ENCODE measurements around the gene TRPV6.

DNA sequence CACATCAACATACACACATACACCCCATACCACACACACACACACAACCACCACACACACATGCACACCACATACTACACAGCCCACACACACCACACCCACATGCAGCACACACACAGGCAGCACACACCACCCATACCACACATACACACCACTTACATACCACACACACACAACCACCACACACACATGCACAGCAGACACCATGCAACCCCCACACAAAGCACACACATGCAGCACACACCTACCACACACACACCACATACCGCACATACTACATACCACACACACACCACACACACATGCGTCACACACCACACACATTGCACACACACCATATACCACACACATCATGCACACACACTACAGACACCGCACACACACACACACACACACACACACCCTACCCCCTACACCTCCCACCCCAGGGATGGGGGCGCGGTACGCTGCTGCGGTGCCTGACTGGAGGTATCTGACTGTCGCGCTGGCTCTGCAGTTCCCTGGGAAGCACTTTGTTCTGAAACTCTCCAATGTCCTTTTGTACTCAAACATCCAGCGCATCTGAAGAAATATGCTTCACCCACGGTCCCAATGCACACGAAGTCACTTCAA is 5.4 kb upstream of the TRPV6 start:
- TF ChIP-seq, protein P1, sequence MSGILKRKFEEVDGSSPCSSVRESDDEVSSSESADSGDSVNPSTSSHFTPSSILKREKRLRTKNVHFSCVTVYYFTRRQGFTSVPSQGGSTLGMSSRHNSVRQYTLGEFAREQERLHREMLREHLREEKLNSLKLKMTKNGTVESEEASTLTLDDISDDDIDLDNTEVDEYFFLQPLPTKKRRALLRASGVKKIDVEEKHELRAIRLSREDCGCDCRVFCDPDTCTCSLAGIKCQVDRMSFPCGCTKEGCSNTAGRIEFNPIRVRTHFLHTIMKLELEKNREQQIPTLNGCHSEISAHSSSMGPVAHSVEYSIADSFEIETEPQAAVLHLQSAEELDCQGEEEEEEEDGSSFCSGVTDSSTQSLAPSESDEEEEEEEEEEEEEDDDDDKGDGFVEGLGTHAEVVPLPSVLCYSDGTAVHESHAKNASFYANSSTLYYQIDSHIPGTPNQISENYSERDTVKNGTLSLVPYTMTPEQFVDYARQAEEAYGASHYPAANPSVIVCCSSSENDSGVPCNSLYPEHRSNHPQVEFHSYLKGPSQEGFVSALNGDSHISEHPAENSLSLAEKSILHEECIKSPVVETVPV (CRISPR knock-in tag; IDR thresholded peaks at IDR 0.05): no peak
- TF ChIP-seq ZFP3 (CRISPR knock-in tag; IDR thresholded peaks at IDR 0.05) (no peak), PPARA (CRISPR knock-in tag; IDR thresholded peaks at IDR 0.05; ENCODE audit: borderline replicate concordance) (no peak), ZFP30 (CRISPR knock-in tag; IDR thresholded peaks at IDR 0.05) (no peak), RARB (CRISPR knock-in tag; IDR thresholded peaks at IDR 0.05) (no peak), OSR1 (CRISPR knock-in tag; IDR thresholded peaks at IDR 0.05) (no peak), ZNF565 (CRISPR knock-in tag; conservative IDR thresholded peaks at IDR 0.05; ENCODE audit: low read depth) (no peak), ZNF8 (CRISPR knock-in tag; IDR thresholded peaks at IDR 0.05) (no peak), ESRRG (CRISPR knock-in tag; IDR thresholded peaks at IDR 0.05) (no peak)
- TF ChIP-seq, protein P2, sequence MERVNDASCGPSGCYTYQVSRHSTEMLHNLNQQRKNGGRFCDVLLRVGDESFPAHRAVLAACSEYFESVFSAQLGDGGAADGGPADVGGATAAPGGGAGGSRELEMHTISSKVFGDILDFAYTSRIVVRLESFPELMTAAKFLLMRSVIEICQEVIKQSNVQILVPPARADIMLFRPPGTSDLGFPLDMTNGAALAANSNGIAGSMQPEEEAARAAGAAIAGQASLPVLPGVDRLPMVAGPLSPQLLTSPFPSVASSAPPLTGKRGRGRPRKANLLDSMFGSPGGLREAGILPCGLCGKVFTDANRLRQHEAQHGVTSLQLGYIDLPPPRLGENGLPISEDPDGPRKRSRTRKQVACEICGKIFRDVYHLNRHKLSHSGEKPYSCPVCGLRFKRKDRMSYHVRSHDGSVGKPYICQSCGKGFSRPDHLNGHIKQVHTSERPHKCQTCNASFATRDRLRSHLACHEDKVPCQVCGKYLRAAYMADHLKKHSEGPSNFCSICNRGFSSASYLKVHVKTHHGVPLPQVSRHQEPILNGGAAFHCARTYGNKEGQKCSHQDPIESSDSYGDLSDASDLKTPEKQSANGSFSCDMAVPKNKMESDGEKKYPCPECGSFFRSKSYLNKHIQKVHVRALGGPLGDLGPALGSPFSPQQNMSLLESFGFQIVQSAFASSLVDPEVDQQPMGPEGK (CRISPR knock-in tag; IDR thresholded peaks at IDR 0.05; ENCODE audit: borderline replicate concordance): no peak
- TF ChIP-seq, protein P3, sequence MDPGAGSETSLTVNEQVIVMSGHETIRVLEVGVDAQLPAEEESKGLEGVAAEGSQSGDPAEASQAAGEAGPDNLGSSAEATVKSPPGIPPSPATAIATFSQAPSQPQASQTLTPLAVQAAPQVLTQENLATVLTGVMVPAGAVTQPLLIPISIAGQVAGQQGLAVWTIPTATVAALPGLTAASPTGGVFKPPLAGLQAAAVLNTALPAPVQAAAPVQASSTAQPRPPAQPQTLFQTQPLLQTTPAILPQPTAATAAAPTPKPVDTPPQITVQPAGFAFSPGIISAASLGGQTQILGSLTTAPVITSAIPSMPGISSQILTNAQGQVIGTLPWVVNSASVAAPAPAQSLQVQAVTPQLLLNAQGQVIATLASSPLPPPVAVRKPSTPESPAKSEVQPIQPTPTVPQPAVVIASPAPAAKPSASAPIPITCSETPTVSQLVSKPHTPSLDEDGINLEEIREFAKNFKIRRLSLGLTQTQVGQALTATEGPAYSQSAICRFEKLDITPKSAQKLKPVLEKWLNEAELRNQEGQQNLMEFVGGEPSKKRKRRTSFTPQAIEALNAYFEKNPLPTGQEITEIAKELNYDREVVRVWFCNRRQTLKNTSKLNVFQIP (CRISPR knock-in tag; IDR thresholded peaks at IDR 0.05; ENCODE audit: borderline replicate concordance, low read depth): no peak
- TF ChIP-seq, protein P4, sequence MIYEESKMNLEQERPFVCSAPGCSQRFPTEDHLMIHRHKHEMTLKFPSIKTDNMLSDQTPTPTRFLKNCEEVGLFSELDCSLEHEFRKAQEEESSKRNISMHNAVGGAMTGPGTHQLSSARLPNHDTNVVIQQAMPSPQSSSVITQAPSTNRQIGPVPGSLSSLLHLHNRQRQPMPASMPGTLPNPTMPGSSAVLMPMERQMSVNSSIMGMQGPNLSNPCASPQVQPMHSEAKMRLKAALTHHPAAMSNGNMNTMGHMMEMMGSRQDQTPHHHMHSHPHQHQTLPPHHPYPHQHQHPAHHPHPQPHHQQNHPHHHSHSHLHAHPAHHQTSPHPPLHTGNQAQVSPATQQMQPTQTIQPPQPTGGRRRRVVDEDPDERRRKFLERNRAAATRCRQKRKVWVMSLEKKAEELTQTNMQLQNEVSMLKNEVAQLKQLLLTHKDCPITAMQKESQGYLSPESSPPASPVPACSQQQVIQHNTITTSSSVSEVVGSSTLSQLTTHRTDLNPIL (CRISPR knock-in tag; IDR thresholded peaks at IDR 0.05; ENCODE audit: low read depth): no peak

Data from SK-N-SH treated with all-trans-retinoic acid at 6 μM for 48 hours (cell line).